ENCODE measurements around the gene MISP3.
"Not testable (repeated sequence)": the region's sequence is repeated elsewhere in the genome, so short reads cannot be mapped to it uniquely, and the experiment has no call there.

MISP3 gene

GRCh38 chr19:14072535-14073260 is at the start of gene MISP3:
Gene MISP3, plus strand, starts transcription at chr19:14072786. Its CDS starts 524 bp downstream, at chr19:14073310.
- DNase-seq = no peak

GRCh38 chr19:14023404-14024235 is 49.0 kb upstream of the MISP3 start:
- DNase-seq = peak; percentile 81 to 85

GRCh38 chr19:14026652-14027192 is 45.9 kb upstream of the MISP3 start:
- DNase-seq = not testable (repeated sequence)

GRCh38 chr19:14027856-14028450 is 44.6 kb upstream of the MISP3 start, which contains the start of gene RLN3:
Gene RLN3, plus strand, starts transcription at chr19:14028148. Its CDS starts 57 bp downstream, at chr19:14028205.
- no peak for DNase-seq

GRCh38 chr19:14028901-14029300 is 43.7 kb upstream of the MISP3 start:
- no peak for DNase-seq

- DNase-seq = no peak
Measured at GRCh38 chr19:14030997-14031718, 41.4 kb upstream of the MISP3 start.

GRCh38 chr19:14031719-14032480 is 40.7 kb upstream of the MISP3 start, which contains the start of gene IL27RA:
Gene IL27RA, plus strand, starts transcription at chr19:14031762. Its CDS starts 111 bp downstream, at chr19:14031873.
- peak; percentile 45 to 59 for DNase-seq

GRCh38 chr19:14033946-14034345 is 38.6 kb upstream of the MISP3 start:
- no peak for DNase-seq

- DNase-seq = not testable (repeated sequence)
Measured at GRCh38 chr19:14035159-14035558, 37.4 kb upstream of the MISP3 start.

- no peak for DNase-seq
Measured at GRCh38 chr19:14035706-14036105, 36.9 kb upstream of the MISP3 start.

- no peak for DNase-seq
Measured at GRCh38 chr19:14039181-14039580, 33.4 kb upstream of the MISP3 start.

GRCh38 chr19:14042659-14043608 is 29.7 kb upstream of the MISP3 start:
- DNase-seq = peak; percentile 63 to 73

- DNase-seq = not testable (repeated sequence)
Measured at GRCh38 chr19:14047866-14048265, 24.7 kb upstream of the MISP3 start.

GRCh38 chr19:14048443-14049153 is 24.0 kb upstream of the MISP3 start:
- peak; percentile 60 to 93 for DNase-seq

GRCh38 chr19:14050512-14050911 is 22.1 kb upstream of the MISP3 start:
- no peak for DNase-seq

- not testable (repeated sequence) for DNase-seq
Measured at GRCh38 chr19:14050961-14051360, 21.6 kb upstream of the MISP3 start.

GRCh38 chr19:14051980-14052379 is 20.6 kb upstream of the MISP3 start:
- DNase-seq = no peak

GRCh38 chr19:14052470-14052869 is 20.1 kb upstream of the MISP3 start:
- DNase-seq = no peak

GRCh38 chr19:14053032-14053431 is 19.6 kb upstream of the MISP3 start:
- DNase-seq = no peak

- no peak for DNase-seq
Measured at GRCh38 chr19:14053500-14053899, 19.1 kb upstream of the MISP3 start.
